Lung (tissue), 12 donors: ENCODE data around the gene MCEMP1. TPM values are rescaled to one million over a fixed set of nuclear protein-coding genes. Genes with fewer than 3 reads are reported as not detected.

Experiments
- ATAC-seq: fragments of 200-7000 bp; cut with Tn5 transposase; one replicate; pipeline ENCODE4 v1.9.1; 2020; ENCODE audit warnings: moderate number of reproducible peaks; ENCODE audit not compliant: insufficient read depth, low FRiP score
- DNase-seq, 3 donors: peaks; one replicate each; pipeline ENCODE4 v3.0.0-alpha.2; 2013 to 2017
- H3K27ac ChIP-seq, 2 donors: one replicate each; pipeline ENCODE4 v1.5.1; 2013; ENCODE audit warnings: mild to moderate bottlenecking in 2 of 2, moderate library complexity in 2 of 2, control low read depth in 1 of 2, inconsistent platforms in 1 of 2, low read depth in 1 of 2, low read length in 1 of 2
- H3K27me3 ChIP-seq, 3 donors: one replicate each; pipeline ENCODE4 v1.5.1; 2013; ENCODE audit warnings: low read length in 2 of 3; ENCODE audit not compliant: control insufficient read depth in 3 of 3, insufficient read depth in 3 of 3
- H3K36me3 ChIP-seq, 4 donors: one replicate each; pipeline ENCODE4 v1.5.1; 2013; ENCODE audit warnings: low read length in 4 of 4, mild to moderate bottlenecking in 1 of 4, moderate library complexity in 1 of 4; ENCODE audit not compliant: control insufficient read depth in 4 of 4, insufficient read depth in 4 of 4
- H3K4me1 ChIP-seq, 5 donors: one replicate each; pipeline ENCODE4 v1.5.1; 2013; ENCODE audit warnings: low read length in 5 of 5, mild to moderate bottlenecking in 2 of 5, moderate library complexity in 1 of 5; ENCODE audit not compliant: control insufficient read depth in 5 of 5, insufficient read depth in 5 of 5
- H3K4me3 ChIP-seq: one replicate; pipeline ENCODE4 v1.5.1; 2013; ENCODE audit warnings: mild to moderate bottlenecking, control low read depth, moderate library complexity
- H3K9ac ChIP-seq, 2 donors: one replicate each; pipeline ENCODE4 v1.5.1; 2013; ENCODE audit warnings: low read length in 2 of 2, control low read depth in 1 of 2; ENCODE audit not compliant: insufficient read depth in 1 of 2
- H3K9me3 ChIP-seq, 4 donors: one replicate each; pipeline ENCODE4 v1.5.1; 2013; ENCODE audit warnings: low read length in 3 of 4, mild to moderate bottlenecking in 1 of 4, moderate library complexity in 1 of 4; ENCODE audit not compliant: control insufficient read depth in 4 of 4, insufficient read depth in 3 of 4
- WGBS, 2 donors: extraction: QIAGEN DNeasy Blood & Tissue Kit; methylation state at CpG; one replicate each; pipeline ENCODE4 v1.1.7; 2013; 5-methylcytosine and 5-hydroxymethylcytosine counted together
- polyA plus RNA-seq, 2 donors: library from polyadenylated mRNA; stranded (reverse); fragments of 200-250 nt; gene quantifications; one replicate each; pipeline ENCODE4 v1.2.1, GENCODE V29; 2013
- total RNA-seq, 2 donors: library from RNA; depleted of rRNA in 1 of 2; stranded (reverse); fragments of >200 nt in 1 of 2; gene quantifications; one replicate each; pipeline ENCODE4 v1.2.1, GENCODE V29; 2014 to 2021
- TF ChIP-seq, protein P1 (sequence below): IDR thresholded peaks from 2 replicates; pipeline ENCODE4 v1.5.1; 2012; ENCODE audit warnings: mild to moderate bottlenecking; ENCODE audit errors: control extremely low read depth, extremely low read depth
- donor health status: control.
- donor health status: control.
- donor health status: Bipolar disorder and iron deficiency.
- donor health status: healthy.
- donor health status: DM: yes; HTN: yes; CAD: no.

MCEMP1 gene
- total and polyA plus RNA-seq, 4 donors = 2.5 to 298 (median 50.1) TPM

DNA sequence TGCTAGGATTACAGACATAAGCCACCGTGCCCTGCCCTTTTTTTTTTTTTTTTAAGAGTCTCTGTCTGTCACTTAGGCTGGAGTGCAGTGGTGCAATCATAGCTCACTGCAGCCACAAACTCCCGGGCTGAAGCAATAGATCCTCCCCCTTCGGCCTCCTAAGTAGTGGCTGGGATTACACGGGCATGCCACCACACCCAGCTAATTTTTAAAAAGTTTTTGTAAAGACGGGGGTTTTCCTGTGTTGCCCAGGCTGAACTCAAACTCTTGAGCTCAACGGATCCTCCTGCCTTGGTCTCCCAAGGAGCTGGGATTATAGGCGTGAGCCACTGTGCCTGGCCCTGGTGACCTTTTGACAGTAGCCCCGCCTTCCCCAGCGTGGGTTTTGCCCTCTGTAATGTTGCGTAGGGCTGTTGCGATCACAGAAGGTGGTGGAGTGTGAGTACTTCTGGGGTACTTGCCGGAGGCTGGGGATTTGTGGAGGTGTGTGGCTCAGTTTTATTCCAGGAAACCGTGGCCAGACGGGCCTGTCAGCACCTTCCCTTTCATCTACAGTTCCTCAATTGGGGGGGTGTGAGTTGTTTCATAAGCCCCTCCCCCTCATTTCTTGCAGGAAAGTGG is 19.6 kb upstream of the MCEMP1 start:
- Histone ChIP-seq H3K4me1 (peaks cover 0 to 1% (median 1%) of the 10 kb centered on the region in 5 donors), H3K9ac (no peak overlapping the region), H3K36me3 (no peaks in the 10 kb centered on the region), H3K27me3 (no peaks in the 10 kb centered on the region), H3K9me3 (no peaks in the 10 kb centered on the region), H3K27ac (peak overlapping the region in 1 of 2 donors; percentile 94), H3K4me3 (no peak overlapping the region)
- 13 to 24% methylated on average over 14 of the region's 14 CpGs for WGBS, 2 donors
- ATAC-seq = peak; percentile 50
- no peak for DNase-seq
- TF ChIP-seq, protein P1, sequence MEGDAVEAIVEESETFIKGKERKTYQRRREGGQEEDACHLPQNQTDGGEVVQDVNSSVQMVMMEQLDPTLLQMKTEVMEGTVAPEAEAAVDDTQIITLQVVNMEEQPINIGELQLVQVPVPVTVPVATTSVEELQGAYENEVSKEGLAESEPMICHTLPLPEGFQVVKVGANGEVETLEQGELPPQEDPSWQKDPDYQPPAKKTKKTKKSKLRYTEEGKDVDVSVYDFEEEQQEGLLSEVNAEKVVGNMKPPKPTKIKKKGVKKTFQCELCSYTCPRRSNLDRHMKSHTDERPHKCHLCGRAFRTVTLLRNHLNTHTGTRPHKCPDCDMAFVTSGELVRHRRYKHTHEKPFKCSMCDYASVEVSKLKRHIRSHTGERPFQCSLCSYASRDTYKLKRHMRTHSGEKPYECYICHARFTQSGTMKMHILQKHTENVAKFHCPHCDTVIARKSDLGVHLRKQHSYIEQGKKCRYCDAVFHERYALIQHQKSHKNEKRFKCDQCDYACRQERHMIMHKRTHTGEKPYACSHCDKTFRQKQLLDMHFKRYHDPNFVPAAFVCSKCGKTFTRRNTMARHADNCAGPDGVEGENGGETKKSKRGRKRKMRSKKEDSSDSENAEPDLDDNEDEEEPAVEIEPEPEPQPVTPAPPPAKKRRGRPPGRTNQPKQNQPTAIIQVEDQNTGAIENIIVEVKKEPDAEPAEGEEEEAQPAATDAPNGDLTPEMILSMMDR = no peak

DNA sequence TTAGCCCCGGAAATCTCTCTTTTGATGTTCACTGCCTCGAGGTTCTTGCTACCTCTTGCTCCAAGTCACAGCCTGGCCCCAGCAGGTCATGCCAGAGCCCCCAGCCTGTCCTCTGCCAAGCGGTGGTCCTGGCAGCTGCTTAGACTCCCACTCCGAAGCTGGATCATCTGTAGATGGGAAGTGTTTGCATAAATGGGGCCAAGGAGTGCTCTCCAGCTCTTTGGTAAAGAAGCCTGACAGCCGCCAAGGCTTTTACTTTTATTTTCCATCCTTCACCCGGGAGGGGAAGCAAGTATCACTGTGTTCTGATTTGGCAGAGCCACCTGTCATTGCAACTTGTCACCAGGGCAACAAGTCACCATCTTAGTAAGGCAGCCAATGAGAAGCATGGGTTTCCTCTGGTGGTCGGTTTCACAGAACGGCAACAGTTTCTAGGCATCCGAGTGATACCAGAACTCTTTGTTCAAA is 18.6 kb upstream of the MCEMP1 start:
- TF ChIP-seq, protein P1 = no peak
- no peaks in the 10 kb centered on the region for H3K27me3 ChIP-seq
- peak overlapping the region in 1 of 2 donors; percentile 26 for H3K27ac ChIP-seq
- ATAC-seq (no peak), DNase-seq (peak in 2 of 3 donors; percentile 19 to 39)
- no peaks in the 10 kb centered on the region for H3K36me3 ChIP-seq
- H3K9ac ChIP-seq = no peak overlapping the region
- WGBS, 2 donors = 25 to 28% methylated on average over 9 of the region's 9 CpGs
- H3K4me1 ChIP-seq = no peaks in the 10 kb centered on the region
- no peaks in the 10 kb centered on the region for H3K9me3 ChIP-seq
- H3K4me3 ChIP-seq = no peak overlapping the region

DNA sequence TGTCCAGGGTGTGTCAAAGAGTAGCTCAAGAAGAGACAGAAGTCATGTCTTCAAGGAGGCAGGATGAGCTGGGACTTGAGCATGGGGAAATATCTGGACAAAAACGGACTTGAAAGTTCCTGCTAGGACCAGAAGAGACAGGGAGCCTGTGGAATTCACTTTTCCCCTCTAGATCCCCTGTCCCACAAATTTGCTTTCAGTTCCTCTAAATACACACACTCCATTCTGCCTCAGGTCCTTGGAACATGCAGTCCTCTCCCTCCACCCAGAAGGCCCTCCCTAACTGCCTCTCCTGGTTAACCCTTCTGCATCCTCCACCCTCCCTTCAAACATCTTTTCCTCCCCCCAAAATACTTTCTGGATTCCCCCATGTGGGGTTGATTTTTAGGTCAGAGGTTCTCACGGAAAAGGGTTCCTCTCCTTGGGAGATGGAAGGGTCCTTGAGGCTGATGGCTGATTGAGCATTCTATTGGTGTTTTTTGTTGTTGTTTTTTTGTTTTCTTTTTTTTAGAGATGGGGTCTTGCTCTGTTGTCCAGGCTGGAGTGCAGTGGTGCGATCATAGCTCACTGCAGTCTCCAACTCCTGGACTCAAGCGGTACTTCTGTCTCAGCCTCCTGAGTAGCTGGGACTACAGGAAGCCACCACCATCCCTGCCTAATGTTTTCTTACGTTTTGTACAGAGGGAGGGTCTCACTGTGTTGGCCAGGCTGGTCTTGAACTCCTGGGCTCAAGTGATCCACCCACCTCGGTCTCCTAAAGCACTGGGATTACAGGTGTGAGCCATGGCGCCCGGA is 14.9 kb upstream of the MCEMP1 start:
- Histone ChIP-seq H3K9ac (no peak overlapping the region), H3K27me3 (no peaks in the 10 kb centered on the region), H3K36me3 (no peaks in the 10 kb centered on the region), H3K4me3 (no peak overlapping the region), H3K4me1 (peaks cover 0 to 5% (median 0%) of the 10 kb centered on the region in 5 donors), H3K27ac (no peak overlapping the region), H3K9me3 (no peaks in the 10 kb centered on the region)
- WGBS, 2 donors = 77 to 84% methylated on average over 8 of the region's 8 CpGs
- ATAC-seq (no peak), DNase-seq (no peak)
- TF ChIP-seq, protein P1 = no peak
